HG03060 (cell line): ENCODE measurements around the gene ABCB11.
"Not testable (repeated sequence)": the region's sequence is repeated elsewhere in the genome, so short reads cannot be mapped to it uniquely, and the experiment has no call there.

Source experiments
- ATAC-seq: cut with Tn5 transposase; IDR thresholded peaks from one replicate; pipeline ENCODE4 v1.9.1; 2021; ENCODE audit warnings: low read depth, moderate number of reproducible peaks; ENCODE audit not compliant: unreplicated experiment

ABCB11 gene

GRCh38 chr2:168941297-168941696 lies 89.8 kb downstream of the ABCB11 start:
- ATAC-seq = no peak

GRCh38 chr2:168939918-168940317 lies 91.2 kb downstream of the ABCB11 start:
- ATAC-seq = peak; percentile 81

GRCh38 chr2:168939061-168939460 lies 92.1 kb downstream of the ABCB11 start:
- no peak for ATAC-seq

- no peak for ATAC-seq
Measured at GRCh38 chr2:168935810-168936581, 95.1 kb downstream of the ABCB11 start.

GRCh38 chr2:168934826-168935225 lies 96.3 kb downstream of the ABCB11 start:
- no peak for ATAC-seq

GRCh38 chr2:168932174-168932573 lies 99.0 kb downstream of the ABCB11 start:
- not testable (repeated sequence) for ATAC-seq

- ATAC-seq = no peak
Measured at GRCh38 chr2:168930242-168930641, 100.9 kb downstream of the ABCB11 start.

- no peak for ATAC-seq
Measured at GRCh38 chr2:168929031-168929430, 102.1 kb downstream of the ABCB11 start.

- ATAC-seq = no peak
Measured at GRCh38 chr2:168928113-168928831, 102.9 kb downstream of the ABCB11 start.

GRCh38 chr2:168926621-168927386 lies 104.3 kb downstream of the ABCB11 start:
- no peak for ATAC-seq

GRCh38 chr2:168920504-168921157 lies 110.5 kb downstream of the ABCB11 start:
- ATAC-seq = no peak

GRCh38 chr2:168916331-168916675 lies 114.8 kb downstream of the ABCB11 start:
- no peak for ATAC-seq

GRCh38 chr2:168915441-168916330 lies 115.4 kb downstream of the ABCB11 start:
- ATAC-seq = no peak

GRCh38 chr2:168913495-168913894 lies 117.6 kb downstream of the ABCB11 start:
- ATAC-seq = no peak

- ATAC-seq = no peak
Measured at GRCh38 chr2:168912901-168913369, 118.2 kb downstream of the ABCB11 start.

GRCh38 chr2:168912466-168912865 lies 118.7 kb downstream of the ABCB11 start:
- ATAC-seq = no peak

GRCh38 chr2:168910330-168910729 lies 120.8 kb downstream of the ABCB11 start:
- no peak for ATAC-seq

- ATAC-seq = no peak
Measured at GRCh38 chr2:168907940-168908662, 123.0 kb downstream of the ABCB11 start.

- no peak for ATAC-seq
Measured at GRCh38 chr2:168904358-168904757, 126.8 kb downstream of the ABCB11 start.
